H1 (cell line): ENCODE data around the gene SPSB1. TPM values are rescaled to one million over a fixed set of nuclear protein-coding genes. Genes with fewer than 3 reads are reported as not detected.

Source experiments
- CTCF ChIA-PET: fragments of 300-600 bp; sonication (Branson Sonifier 250); formaldehyde crosslinking; loops from one replicate; lab custom pipeline; 2021; ENCODE audit not compliant: partially characterized antibody; lab: Charles Lee
- POLR2A ChIA-PET: fragments of 300-600 bp; sonication (Branson Sonifier 250); formaldehyde crosslinking; loops from one replicate; lab custom pipeline; 2021; ENCODE audit warnings: inconsistent platforms; ENCODE audit not compliant: partially characterized antibody; lab: Charles Lee
- DNase-seq, 2 experiments: peaks; one replicate each; pipeline versions ENCODE4 v3.0.0 to v3.0.0-alpha.2; 2010 to 2022; ENCODE audit warnings: low spot score in 2 of 2, low read depth in 1 of 2, mixed read lengths in 1 of 2
- FAIRE-seq: peaks from 2 replicates; lab custom pipeline; 2011; peaks lifted over from hg19 to GRCh38; lab: Jason Lieb, UNC
- H2AFZ ChIP-seq: 2 replicates; pipeline ENCODE4 v1.8.1; 2012; ENCODE audit warnings: low read length, inconsistent platforms
- H2AK5ac ChIP-seq: 2 replicates; pipeline ENCODE4 v1.6.1; 2013; ENCODE audit warnings: low read depth, low read length
- H2BK120ac ChIP-seq: replicated peaks from 2 replicates; pipeline ENCODE3; 2013; ENCODE audit warnings: low read depth, low read length, inconsistent platforms
- H2BK12ac ChIP-seq: 2 replicates; pipeline ENCODE4 v1.6.1; 2013; ENCODE audit warnings: low read depth, low read length
- H2BK15ac ChIP-seq: 2 replicates; pipeline ENCODE4 v1.6.1; 2013; ENCODE audit warnings: low read length
- H2BK20ac ChIP-seq: 2 replicates; pipeline ENCODE4 v1.6.1; 2013; ENCODE audit warnings: low read length
- H2BK5ac ChIP-seq: 2 replicates; pipeline ENCODE4 v1.6.1; 2013; ENCODE audit warnings: low read depth, low read length
- H3K14ac ChIP-seq: 2 replicates; pipeline ENCODE4 v1.6.1; 2013; ENCODE audit warnings: inconsistent platforms; ENCODE audit not compliant: insufficient read length
- H3K18ac ChIP-seq: 2 replicates; pipeline ENCODE4 v1.6.1; 2013; ENCODE audit warnings: low read length; ENCODE audit errors: extremely low read depth
- H3K23ac ChIP-seq: 2 replicates; pipeline ENCODE4 v1.6.1; 2013; ENCODE audit warnings: inconsistent platforms; ENCODE audit not compliant: insufficient read length
- H3K23me2 ChIP-seq: 2 replicates; pipeline ENCODE4 v1.6.1; 2013; ENCODE audit warnings: low read depth, low read length
- H3K27ac ChIP-seq: 2 replicates; pipeline ENCODE4 v1.6.1; 2011; ENCODE audit warnings: low read depth, low read length, inconsistent platforms
- H3K27me3 ChIP-seq, 4 experiments: replicated peaks in 1 of 4; 1 replicate in 1 of 4; 2 replicates in 3 of 4; pipeline versions ENCODE4 v1.6.1 to v1.8.1; 2011 to 2013; ENCODE audit warnings: low read length in 3 of 4, mild to moderate bottlenecking in 3 of 4, inconsistent platforms in 2 of 4, mixed read lengths in 2 of 4, moderate library complexity in 1 of 4; ENCODE audit not compliant: control insufficient read depth in 3 of 4, insufficient read depth in 3 of 4; ENCODE audit errors: extremely low read depth in 1 of 4
- H3K36me3 ChIP-seq, 4 experiments: 2 replicates each; pipeline versions ENCODE4 v1.6.1 to v1.8.1; 2011 to 2013; ENCODE audit warnings: mild to moderate bottlenecking in 4 of 4, low read length in 3 of 4, moderate library complexity in 2 of 4, control low read depth in 1 of 4, inconsistent platforms in 1 of 4; ENCODE audit not compliant: insufficient read depth in 4 of 4, control insufficient read depth in 2 of 4
- H3K4ac ChIP-seq: replicated peaks from 2 replicates; pipeline ENCODE3; 2013; ENCODE audit warnings: low read length, low read depth, mixed read lengths, inconsistent platforms; ENCODE audit not compliant: insufficient read length
- H3K4me1 ChIP-seq, 4 experiments: replicated peaks in 1 of 4; 1 replicate in 1 of 4; 2 replicates in 3 of 4; pipeline versions ENCODE4 v1.6.1 to v1.8.1; 2011 to 2013; ENCODE audit warnings: low read length in 3 of 4, inconsistent platforms in 2 of 4, mixed read lengths in 1 of 4; ENCODE audit not compliant: insufficient read depth in 4 of 4, control insufficient read depth in 3 of 4
- H3K4me2 ChIP-seq, 2 experiments: 2 replicates each; pipeline versions ENCODE4 v1.6.1 to v1.8.1; 2011 to 2013; ENCODE audit warnings: low read depth in 2 of 2, low read length in 2 of 2, control low read depth in 1 of 2, inconsistent platforms in 1 of 2, mild to moderate bottlenecking in 1 of 2; ENCODE audit not compliant: insufficient read depth in 1 of 2
- H3K4me3 ChIP-seq, 4 experiments: fragments of 200-600, 300-600 bp in 1 of 4; sonication (generic), shearing (Covaris generic), sonication (Bioruptor Twin) in 1 of 4; 2 replicates each; pipeline versions ENCODE4 v1.5.1 to v1.8.1; 2011 to 2016; ENCODE audit warnings: low read length in 4 of 4, low read depth in 3 of 4, control low read depth in 2 of 4, inconsistent platforms in 2 of 4, mild to moderate bottlenecking in 2 of 4, mixed read lengths in 1 of 4, moderate library complexity in 1 of 4; ENCODE audit not compliant: insufficient read depth in 2 of 4; ENCODE audit errors: extremely low read depth in 1 of 4
- H3K56ac ChIP-seq: replicated peaks from 2 replicates; pipeline ENCODE3; 2013; ENCODE audit warnings: low read depth, mild to moderate bottlenecking, mixed read lengths, low read length, inconsistent platforms; ENCODE audit not compliant: insufficient read length
- H3K79me1 ChIP-seq: 2 replicates; pipeline ENCODE4 v1.6.1; 2013; ENCODE audit warnings: low read depth, low read length, control low read depth
- H3K79me2 ChIP-seq, 2 experiments: 2 replicates each; pipeline versions ENCODE4 v1.6.1 to v1.8.1; 2012 to 2013; ENCODE audit warnings: low read length in 2 of 2, mild to moderate bottlenecking in 2 of 2, inconsistent platforms in 1 of 2; ENCODE audit not compliant: insufficient read depth in 2 of 2, control insufficient read depth in 1 of 2
- H3K9ac ChIP-seq, 4 experiments: replicated peaks in 1 of 4; 1 replicate in 1 of 4; 2 replicates in 3 of 4; pipeline versions ENCODE4 v1.6.1 to v1.8.1; 2011 to 2013; ENCODE audit warnings: low read depth in 3 of 4, low read length in 3 of 4, control low read depth in 2 of 4, mild to moderate bottlenecking in 2 of 4, moderate library complexity in 2 of 4, inconsistent platforms in 1 of 4; ENCODE audit errors: extremely low read depth in 1 of 4
- H3K9me3 ChIP-seq, 2 experiments: 2 replicates each; pipeline versions ENCODE4 v1.6.1 to v1.8.1; 2012 to 2013; ENCODE audit warnings: mild to moderate bottlenecking in 2 of 2, moderate library complexity in 2 of 2, control low read depth in 1 of 2, inconsistent platforms in 1 of 2, low read depth in 1 of 2, low read length in 1 of 2, mixed read lengths in 1 of 2; ENCODE audit not compliant: insufficient read depth in 2 of 2
- H4K20me1 ChIP-seq, 2 experiments: replicated peaks in 1 of 2; 2 replicates each; pipeline versions ENCODE3 to v1.8.1; 2011 to 2013; ENCODE audit warnings: inconsistent platforms in 2 of 2, low read length in 2 of 2, mild to moderate bottlenecking in 1 of 2; ENCODE audit not compliant: insufficient read depth in 2 of 2, control insufficient read depth in 1 of 2
- H4K5ac ChIP-seq: 2 replicates; pipeline ENCODE4 v1.6.1; 2013; ENCODE audit warnings: low read length, low read depth, mixed read lengths, inconsistent platforms; ENCODE audit not compliant: insufficient read length
- H4K8ac ChIP-seq: 2 replicates; pipeline ENCODE4 v1.8.0; 2013; ENCODE audit warnings: mild to moderate bottlenecking, moderate library complexity, low read length, inconsistent platforms; ENCODE audit not compliant: insufficient read depth; ENCODE audit errors: extremely low read depth
- H4K91ac ChIP-seq: replicated peaks from 2 replicates; pipeline ENCODE3; 2013; ENCODE audit warnings: low read length, mixed read lengths, inconsistent platforms; ENCODE audit not compliant: insufficient read length
- BACH1 ChIP-seq: IDR thresholded peaks from 2 replicates; pipeline ENCODE4 v1.6.1; 2012; ENCODE audit warnings: low read length, improper control_type of control experiment
- BRCA1 ChIP-seq: IDR thresholded peaks from 2 replicates; pipeline ENCODE4 v1.6.1; 2012; ENCODE audit warnings: low read depth, low read length, improper control_type of control experiment
- CEBPB ChIP-seq: IDR thresholded peaks from 2 replicates; pipeline ENCODE4 v1.6.1; 2012; ENCODE audit warnings: low read depth, low read length
- HDAC6 ChIP-seq: IDR thresholded peaks from one replicate; pipeline ENCODE4 v1.7.1; 2012; ENCODE audit warnings: low read depth, mild to moderate bottlenecking, inconsistent platforms, low read length, moderate library complexity
- PHF8 ChIP-seq: fragments of 200-600 bp; sonication (generic); conservative IDR thresholded peaks from 2 replicates; pipeline ENCODE4 v1.7.1; 2012; ENCODE audit warnings: low read depth, mild to moderate bottlenecking, inconsistent platforms, low read length, moderate library complexity
- RFX5 ChIP-seq: IDR thresholded peaks from 2 replicates; pipeline ENCODE4 v1.6.1; 2011; ENCODE audit warnings: low read depth, low read length, improper control_type of control experiment, borderline replicate concordance
- WGBS, 2 experiments: shearing (Covaris generic) in 1 of 2; methylation state at CpG; one replicate each; pipeline versions ENCODE4 v1.1.6 to v1.1.7; 2013 to 2015; ENCODE audit warnings: low lambda C conversion rate in 2 of 2, mixed read lengths in 2 of 2, inconsistent platforms in 1 of 2, low coverage in 1 of 2, missing lambda C conversion rate in 1 of 2; ENCODE audit not compliant: insufficient replicate concordance in 2 of 2, insufficient coverage in 1 of 2, insufficient read length in 1 of 2; ENCODE audit errors: extremely low coverage in 1 of 2, missing lambda C conversion rate in 1 of 2; 5-methylcytosine and 5-hydroxymethylcytosine counted together
- polyA plus RNA-seq, 7 experiments: library from polyadenylated mRNA; depleted of rRNA in 3 of 7; stranded (reverse) in 5 of 7; unstranded in 2 of 7; fragments of >200 nt in 5 of 7; fragments of 200-250 nt in 2 of 7; gene quantifications; 1 replicate in 5 of 7; 2 replicates in 1 of 7; 4 replicates in 1 of 7; pipeline versions ENCODE4 v1.2.1 to v1.2.3, GENCODE V29; 2011 to 2013; ENCODE audit warnings: missing spikeins in 2 of 7, mixed read lengths in 2 of 7
- total RNA-seq: library from RNA; stranded (reverse); fragmentation: NEBNext Ultra II Directional; extraction: Animal tissue kit (Norgen Biotek cat#: 25700); gene quantifications from 2 replicates; pipeline ENCODE4 v1.2.1, GENCODE V29; 2021
- TF ChIP-seq, protein P1 (sequence below): IDR thresholded peaks from 2 replicates; pipeline ENCODE4 v1.6.1; 2011; ENCODE audit warnings: low read depth, mild to moderate bottlenecking, low read length; ENCODE audit not compliant: insufficient read depth

Gene SPSB1
- total and polyA plus RNA-seq, 2 of the 8 experiments (the other 6 are each of a cell fraction or from before 2014, with no cell fraction given), result 5.3 to 6.4 TPM

DNA sequence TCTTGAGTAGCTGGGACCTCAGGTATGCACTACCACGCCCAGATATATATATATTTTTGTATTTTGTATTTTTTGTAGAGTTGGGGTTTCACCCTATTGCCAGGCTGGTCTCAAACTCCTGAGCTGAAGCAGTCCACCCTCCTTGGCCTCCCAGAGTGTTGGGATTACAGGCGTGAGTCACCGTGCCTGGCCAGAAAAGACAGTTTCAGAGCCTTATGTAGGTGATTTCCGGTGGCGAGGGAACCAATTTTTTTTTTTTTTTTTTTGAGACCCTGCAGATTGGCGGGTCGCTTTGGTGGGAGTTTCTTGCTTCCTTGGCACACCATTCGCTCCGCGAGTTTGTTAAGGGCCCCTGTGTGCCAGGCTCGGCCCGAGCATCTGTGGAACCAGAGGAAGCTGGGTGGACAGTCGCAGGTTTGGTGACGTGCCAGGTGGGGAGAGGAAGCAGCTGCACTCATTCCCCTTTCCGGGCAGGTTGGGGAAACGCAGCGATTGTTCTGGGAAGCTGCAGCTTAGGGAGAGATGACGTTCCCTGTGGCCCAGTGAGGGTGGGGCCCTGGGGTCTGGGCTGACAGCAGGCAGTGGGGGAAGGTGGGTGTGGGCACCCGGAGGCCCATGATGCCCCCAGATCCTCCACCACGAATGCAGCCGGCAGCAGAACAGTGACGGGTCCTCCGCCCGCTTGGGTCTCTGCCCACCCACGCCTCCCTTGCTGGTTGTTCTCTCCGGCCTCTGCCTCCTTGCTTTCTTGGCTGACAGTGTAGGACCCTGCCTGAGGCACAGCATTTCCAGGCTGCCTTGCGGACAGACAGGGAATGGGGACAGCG is 25.1 kb downstream of the SPSB1 start:
- Histone ChIP-seq H3K4me1 (peaks cover 12 to 37% (median 26%) of the 10 kb centered on the region in 4 experiments), H3K18ac (no peak overlapping the region), H4K8ac (peak overlapping the region; percentile 28; the same call in 1 of the 2 replicates), H3K23ac (no peak overlapping the region), H3K9me3 (no peaks in the 10 kb centered on the region), H4K91ac (no peak overlapping the region), H3K27me3 (peaks cover 0 to 2% (median 0%) of the 10 kb centered on the region in 4 experiments; a peak in 1 of 7 replicates), H2AK5ac (peak overlapping the region; percentile 48; the same call in 1 of the 2 replicates), H3K4me2 (no peak overlapping the region), H2BK20ac (no peak overlapping the region), H3K9ac (no peak overlapping the region), H3K23me2 (no peaks in the 10 kb centered on the region), H3K27ac (no peak overlapping the region), H2BK120ac (no peak overlapping the region), H3K14ac (no peak overlapping the region), H3K4ac (no peak overlapping the region), H3K4me3 (no peak overlapping the region), H4K20me1 (peaks cover 0 to 2% of the 10 kb centered on the region in 2 experiments), H4K5ac (no peak overlapping the region), H2BK15ac (no peak overlapping the region), H3K36me3 (no peaks in the 10 kb centered on the region), H3K79me1 (no peaks in the 10 kb centered on the region), H2AFZ (no peak overlapping the region), H3K79me2 (no peaks in the 10 kb centered on the region), H2BK5ac (no peak overlapping the region), H2BK12ac (no peak overlapping the region), H3K56ac (no peak overlapping the region)
- FAIRE-seq (no peak), DNase-seq (no peak)
- 84% methylated on average over 20 of the region's 28 CpGs; no CpG with 5 or more reads in 1 of the 2 experiments for WGBS, 2 experiments
- CTCF ChIA-PET, result interaction anchor here (1.6 kb wide), 1 partner anchor 28 kb away, joined by 4 read pairs; no protein-coding TSS in a partner anchor
- no peak for TF ChIP-seq CEBPB
- no peak for TF ChIP-seq BACH1
- TF ChIP-seq BRCA1, result no peak
- TF ChIP-seq RFX5, result no peak
- TF ChIP-seq HDAC6, result no peak
- no peak for TF ChIP-seq PHF8
- TF ChIP-seq, protein P1, sequence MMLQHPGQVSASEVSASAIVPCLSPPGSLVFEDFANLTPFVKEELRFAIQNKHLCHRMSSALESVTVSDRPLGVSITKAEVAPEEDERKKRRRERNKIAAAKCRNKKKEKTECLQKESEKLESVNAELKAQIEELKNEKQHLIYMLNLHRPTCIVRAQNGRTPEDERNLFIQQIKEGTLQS, result no peak
- POLR2A ChIA-PET, result interaction anchor here (0.6 kb wide), 1 partner anchor 8 kb away, joined by 3 read pairs; no protein-coding TSS in a partner anchor
